WTC11 (cell line): Measurements from ENCODE around the gene PDE1A. TPM values are rescaled to one million over a fixed set of nuclear protein-coding genes. Genes with fewer than 3 reads are reported as not detected.

Experiments used
- ATAC-seq: fragments of 200-7000 bp; cut with Tn5 transposase; 2 replicates; pipeline ENCODE4 v1.10.0; 2021; ENCODE audit warnings: mild to moderate bottlenecking, moderate library complexity
- CTCF ChIA-PET: fragments of 300-600 bp; sonication (Branson Sonifier 250); formaldehyde crosslinking; loops from one replicate; lab custom pipeline; 2021; ENCODE audit warnings: antibody characterized with exemption; lab: Charles Lee
- POLR2A ChIA-PET: fragments of 350-600 bp; sonication (Branson Sonifier 250); formaldehyde crosslinking; loops from one replicate; lab custom pipeline; 2021; ENCODE audit warnings: antibody characterized with exemption; lab: Charles Lee
- DNase-seq: peaks from one replicate; pipeline ENCODE4 v3.0.0; 2021; ENCODE audit warnings: low spot score
- H3K27ac Mint-ChIP-seq: 2 replicates; pipeline ENCODE4 v1.8.0; 2021; ENCODE audit warnings: mixed read lengths
- H3K27me3 Mint-ChIP-seq: 2 replicates; pipeline ENCODE4 v1.8.0; 2021; ENCODE audit warnings: low read depth, mild to moderate bottlenecking, moderate library complexity, mixed read lengths
- H3K36me3 Mint-ChIP-seq: 2 replicates; pipeline ENCODE4 v1.8.0; 2021; ENCODE audit warnings: mixed read lengths
- H3K4me1 Mint-ChIP-seq: 2 replicates; pipeline ENCODE4 v1.8.0; 2022; ENCODE audit warnings: mixed read lengths
- H3K4me3 Mint-ChIP-seq: 2 replicates; pipeline ENCODE4 v1.8.0; 2021; ENCODE audit warnings: mild to moderate bottlenecking, moderate library complexity, mixed read lengths
- H3K9me3 Mint-ChIP-seq: 2 replicates; pipeline ENCODE4 v1.8.0; 2021; ENCODE audit warnings: mixed read lengths
- CREM ChIP-seq: sonication (generic); formaldehyde crosslinking; IDR thresholded peaks from 2 replicates; pipeline ENCODE4 v1.8.1; 2022; ENCODE audit warnings: mild to moderate bottlenecking, missing genetic modification reagents, moderate library complexity
- ERG ChIP-seq: fragments of 250-450 bp; sonication (Bioruptor Pico); IDR thresholded peaks from 2 replicates; pipeline ENCODE4 v1.8.0; 2021; ENCODE audit warnings: mild to moderate bottlenecking
- FOXP1 ChIP-seq: sonication (generic); formaldehyde crosslinking; IDR thresholded peaks from 2 replicates; pipeline ENCODE4 v1.8.0; 2022; ENCODE audit warnings: missing genetic modification reagents, mild to moderate bottlenecking, moderate library complexity, borderline replicate concordance
- HMGA2 ChIP-seq: fragments of 250-450 bp; sonication (Bioruptor Pico); IDR thresholded peaks from 2 replicates; pipeline ENCODE4 v1.4.0; 2021; ENCODE audit warnings: mild to moderate bottlenecking, moderate library complexity
- HMGXB4 ChIP-seq: sonication (generic); formaldehyde crosslinking; IDR thresholded peaks from 2 replicates; pipeline ENCODE4 v1.8.1; 2023; ENCODE audit warnings: mild to moderate bottlenecking, moderate library complexity, missing genetic modification reagents
- MXD4 ChIP-seq: fragments of 250-450 bp; sonication (Bioruptor Pico); IDR thresholded peaks from 2 replicates; pipeline ENCODE4 v1.8.0; 2021; ENCODE audit warnings: mild to moderate bottlenecking, moderate library complexity, borderline replicate concordance
- NFYB ChIP-seq: sonication (generic); formaldehyde crosslinking; conservative IDR thresholded peaks from 2 replicates; pipeline ENCODE4 v1.8.0; 2022; ENCODE audit warnings: low read depth, missing genetic modification reagents
- NR3C1 ChIP-seq: sonication (generic); formaldehyde crosslinking; conservative IDR thresholded peaks from 2 replicates; pipeline ENCODE4 v1.8.1; 2023; ENCODE audit warnings: low read depth, mild to moderate bottlenecking, missing genetic modification reagents
- PRDM15 ChIP-seq: sonication (generic); formaldehyde crosslinking; IDR thresholded peaks from 2 replicates; pipeline ENCODE4 v1.8.0; 2022; ENCODE audit warnings: missing genetic modification reagents
- TCF7 ChIP-seq: sonication (generic); formaldehyde crosslinking; IDR thresholded peaks from 2 replicates; pipeline ENCODE4 v1.8.0; 2022; ENCODE audit warnings: mild to moderate bottlenecking, low read depth, missing genetic modification reagents, moderate library complexity
- TEAD4 ChIP-seq: sonication (generic); formaldehyde crosslinking; IDR thresholded peaks from 2 replicates; pipeline ENCODE4 v1.8.0; 2022; ENCODE audit warnings: mild to moderate bottlenecking, missing genetic modification reagents
- ZNF138 ChIP-seq: sonication (generic); formaldehyde crosslinking; conservative IDR thresholded peaks from 2 replicates; pipeline ENCODE4 v1.8.1; 2022; ENCODE audit warnings: mild to moderate bottlenecking, moderate library complexity, missing genetic modification reagents
- ZNF317 ChIP-seq: sonication (generic); formaldehyde crosslinking; IDR thresholded peaks from 2 replicates; pipeline ENCODE4 v1.8.1; 2023; ENCODE audit warnings: low read depth, mild to moderate bottlenecking, moderate library complexity, missing genetic modification reagents, borderline replicate concordance
- ZNF423 ChIP-seq: fragments of 250-450 bp; sonication (Bioruptor Pico); IDR thresholded peaks from 2 replicates; pipeline ENCODE4 v2.1.2; 2022; ENCODE audit warnings: mild to moderate bottlenecking, moderate library complexity
- ZNF512 ChIP-seq: sonication (generic); formaldehyde crosslinking; IDR thresholded peaks from 2 replicates; pipeline ENCODE4 v1.8.1; 2022; ENCODE audit warnings: missing genetic modification reagents, borderline replicate concordance
- total RNA-seq: library from RNA; stranded (reverse); gene quantifications from 3 replicates; pipeline ENCODE4 v1.2.3, GENCODE V29; 2021
- TF ChIP-seq, protein P1 (sequence below): sonication (generic); formaldehyde crosslinking; IDR thresholded peaks from 2 replicates; pipeline ENCODE4 v1.8.1; 2023; ENCODE audit warnings: mild to moderate bottlenecking, missing genetic modification reagents
- TF ChIP-seq, protein P2 (sequence below): sonication (generic); formaldehyde crosslinking; conservative IDR thresholded peaks from 2 replicates; pipeline ENCODE4 v1.8.1; 2022; ENCODE audit warnings: mild to moderate bottlenecking, missing genetic modification reagents
- TF ChIP-seq, protein P3 (sequence below): sonication (generic); formaldehyde crosslinking; IDR thresholded peaks from 2 replicates; pipeline ENCODE4 v1.8.0; 2022; ENCODE audit warnings: mild to moderate bottlenecking, missing genetic modification reagents
- TF ChIP-seq, protein P4 (sequence below): sonication (generic); formaldehyde crosslinking; IDR thresholded peaks from 2 replicates; pipeline ENCODE4 v1.8.1; 2022; ENCODE audit warnings: mild to moderate bottlenecking, missing genetic modification reagents, moderate library complexity, borderline replicate concordance
- TF ChIP-seq, protein P5 (sequence below): sonication (generic); formaldehyde crosslinking; IDR thresholded peaks from 2 replicates; pipeline ENCODE4 v1.8.1; 2023; ENCODE audit warnings: mild to moderate bottlenecking, missing genetic modification reagents

PDE1A gene
- total RNA-seq, 1 experiment from 2014 or later, result not detected

DNA sequence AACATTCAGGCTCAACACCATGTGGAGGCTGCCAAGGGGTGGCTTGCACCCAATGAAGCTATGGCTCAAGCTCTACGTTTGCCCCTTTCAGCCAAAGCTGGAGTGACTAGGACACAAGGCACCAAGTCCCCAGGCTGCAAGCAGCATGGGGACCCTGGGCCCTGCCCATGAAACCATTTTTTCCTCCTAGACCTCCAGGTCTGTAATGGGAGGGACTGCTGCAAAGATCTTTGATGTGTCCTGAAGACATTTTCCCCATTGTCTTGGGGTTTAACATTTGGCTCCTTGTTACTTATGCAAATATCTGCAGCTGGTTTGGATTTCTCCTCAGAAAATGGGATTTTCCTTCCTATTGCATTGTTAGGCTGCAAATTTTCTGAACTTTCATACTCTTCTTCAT lies 51.0 kb downstream of the PDE1A start (continued):
- TF ChIP-seq, protein P1, sequence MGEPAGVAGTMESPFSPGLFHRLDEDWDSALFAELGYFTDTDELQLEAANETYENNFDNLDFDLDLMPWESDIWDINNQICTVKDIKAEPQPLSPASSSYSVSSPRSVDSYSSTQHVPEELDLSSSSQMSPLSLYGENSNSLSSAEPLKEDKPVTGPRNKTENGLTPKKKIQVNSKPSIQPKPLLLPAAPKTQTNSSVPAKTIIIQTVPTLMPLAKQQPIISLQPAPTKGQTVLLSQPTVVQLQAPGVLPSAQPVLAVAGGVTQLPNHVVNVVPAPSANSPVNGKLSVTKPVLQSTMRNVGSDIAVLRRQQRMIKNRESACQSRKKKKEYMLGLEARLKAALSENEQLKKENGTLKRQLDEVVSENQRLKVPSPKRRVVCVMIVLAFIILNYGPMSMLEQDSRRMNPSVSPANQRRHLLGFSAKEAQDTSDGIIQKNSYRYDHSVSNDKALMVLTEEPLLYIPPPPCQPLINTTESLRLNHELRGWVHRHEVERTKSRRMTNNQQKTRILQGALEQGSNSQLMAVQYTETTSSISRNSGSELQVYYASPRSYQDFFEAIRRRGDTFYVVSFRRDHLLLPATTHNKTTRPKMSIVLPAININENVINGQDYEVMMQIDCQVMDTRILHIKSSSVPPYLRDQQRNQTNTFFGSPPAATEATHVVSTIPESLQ (CRISPR knock-in tag), result no peak
- TF ChIP-seq NR3C1 (CRISPR knock-in tag), result no peak
- no peak for TF ChIP-seq ERG (CRISPR knock-in tag)
- no peak for TF ChIP-seq NFYB (CRISPR knock-in tag)
- no peak for TF ChIP-seq ZNF423 (CRISPR knock-in tag)
- TF ChIP-seq, protein P2, sequence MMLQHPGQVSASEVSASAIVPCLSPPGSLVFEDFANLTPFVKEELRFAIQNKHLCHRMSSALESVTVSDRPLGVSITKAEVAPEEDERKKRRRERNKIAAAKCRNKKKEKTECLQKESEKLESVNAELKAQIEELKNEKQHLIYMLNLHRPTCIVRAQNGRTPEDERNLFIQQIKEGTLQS (CRISPR knock-in tag), result no peak
- TF ChIP-seq, protein P3, sequence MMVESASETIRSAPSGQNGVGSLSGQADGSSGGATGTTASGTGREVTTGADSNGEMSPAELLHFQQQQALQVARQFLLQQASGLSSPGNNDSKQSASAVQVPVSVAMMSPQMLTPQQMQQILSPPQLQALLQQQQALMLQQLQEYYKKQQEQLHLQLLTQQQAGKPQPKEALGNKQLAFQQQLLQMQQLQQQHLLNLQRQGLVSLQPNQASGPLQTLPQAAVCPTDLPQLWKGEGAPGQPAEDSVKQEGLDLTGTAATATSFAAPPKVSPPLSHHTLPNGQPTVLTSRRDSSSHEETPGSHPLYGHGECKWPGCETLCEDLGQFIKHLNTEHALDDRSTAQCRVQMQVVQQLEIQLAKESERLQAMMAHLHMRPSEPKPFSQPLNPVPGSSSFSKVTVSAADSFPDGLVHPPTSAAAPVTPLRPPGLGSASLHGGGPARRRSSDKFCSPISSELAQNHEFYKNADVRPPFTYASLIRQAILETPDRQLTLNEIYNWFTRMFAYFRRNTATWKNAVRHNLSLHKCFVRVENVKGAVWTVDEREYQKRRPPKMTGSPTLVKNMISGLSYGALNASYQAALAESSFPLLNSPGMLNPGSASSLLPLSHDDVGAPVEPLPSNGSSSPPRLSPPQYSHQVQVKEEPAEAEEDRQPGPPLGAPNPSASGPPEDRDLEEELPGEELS (CRISPR knock-in tag), result no peak
- TF ChIP-seq CREM (CRISPR knock-in tag), result no peak
- TF ChIP-seq HMGXB4 (CRISPR knock-in tag), result no peak

GRCh38 chr2:182372661-182373060 lies 54.2 kb downstream of the PDE1A start:
- ATAC-seq, result no peak
- no peaks in the 10 kb centered on the region for H3K27me3 Mint-ChIP-seq
- H3K27ac Mint-ChIP-seq, result no peak overlapping the region
- ChIA-PET POLR2A (no interaction called here), CTCF (no interaction called here)
- H3K9me3 Mint-ChIP-seq, result peaks cover 36% of the 10 kb centered on the region
- H3K36me3 Mint-ChIP-seq, result peaks cover 30% of the 10 kb centered on the region
- no peak overlapping the region for H3K4me3 Mint-ChIP-seq
- no peak for TF ChIP-seq PRDM15 (CRISPR knock-in tag)
- TF ChIP-seq, protein P4, sequence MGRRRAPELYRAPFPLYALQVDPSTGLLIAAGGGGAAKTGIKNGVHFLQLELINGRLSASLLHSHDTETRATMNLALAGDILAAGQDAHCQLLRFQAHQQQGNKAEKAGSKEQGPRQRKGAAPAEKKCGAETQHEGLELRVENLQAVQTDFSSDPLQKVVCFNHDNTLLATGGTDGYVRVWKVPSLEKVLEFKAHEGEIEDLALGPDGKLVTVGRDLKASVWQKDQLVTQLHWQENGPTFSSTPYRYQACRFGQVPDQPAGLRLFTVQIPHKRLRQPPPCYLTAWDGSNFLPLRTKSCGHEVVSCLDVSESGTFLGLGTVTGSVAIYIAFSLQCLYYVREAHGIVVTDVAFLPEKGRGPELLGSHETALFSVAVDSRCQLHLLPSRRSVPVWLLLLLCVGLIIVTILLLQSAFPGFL (CRISPR knock-in tag), result no peak
- TF ChIP-seq FOXP1 (CRISPR knock-in tag), result no peak
- no peak for TF ChIP-seq TEAD4 (CRISPR knock-in tag)
- TF ChIP-seq ZNF138 (CRISPR knock-in tag), result no peak
- TF ChIP-seq, protein P5, sequence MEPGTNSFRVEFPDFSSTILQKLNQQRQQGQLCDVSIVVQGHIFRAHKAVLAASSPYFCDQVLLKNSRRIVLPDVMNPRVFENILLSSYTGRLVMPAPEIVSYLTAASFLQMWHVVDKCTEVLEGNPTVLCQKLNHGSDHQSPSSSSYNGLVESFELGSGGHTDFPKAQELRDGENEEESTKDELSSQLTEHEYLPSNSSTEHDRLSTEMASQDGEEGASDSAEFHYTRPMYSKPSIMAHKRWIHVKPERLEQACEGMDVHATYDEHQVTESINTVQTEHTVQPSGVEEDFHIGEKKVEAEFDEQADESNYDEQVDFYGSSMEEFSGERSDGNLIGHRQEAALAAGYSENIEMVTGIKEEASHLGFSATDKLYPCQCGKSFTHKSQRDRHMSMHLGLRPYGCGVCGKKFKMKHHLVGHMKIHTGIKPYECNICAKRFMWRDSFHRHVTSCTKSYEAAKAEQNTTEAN (CRISPR knock-in tag), result no peak
- no peak for TF ChIP-seq ZNF512
- TF ChIP-seq TCF7 (CRISPR knock-in tag), result no peak
- no peak for TF ChIP-seq ZNF317 (CRISPR knock-in tag)
- TF ChIP-seq HMGA2, result no peak
- no peak for TF ChIP-seq MXD4 (CRISPR knock-in tag)
- no peaks in the 10 kb centered on the region for H3K4me1 Mint-ChIP-seq
- no peak for DNase-seq
